Inflammatory macrophage treated with lipopolysaccharide for 4 hours (primary cell): ENCODE data around the gene IGLL5.

Experiments
- DNase-seq: peaks from one replicate; pipeline ENCODE4 v3.0.0-alpha.2; 2020

IGLL5 gene

DNA sequence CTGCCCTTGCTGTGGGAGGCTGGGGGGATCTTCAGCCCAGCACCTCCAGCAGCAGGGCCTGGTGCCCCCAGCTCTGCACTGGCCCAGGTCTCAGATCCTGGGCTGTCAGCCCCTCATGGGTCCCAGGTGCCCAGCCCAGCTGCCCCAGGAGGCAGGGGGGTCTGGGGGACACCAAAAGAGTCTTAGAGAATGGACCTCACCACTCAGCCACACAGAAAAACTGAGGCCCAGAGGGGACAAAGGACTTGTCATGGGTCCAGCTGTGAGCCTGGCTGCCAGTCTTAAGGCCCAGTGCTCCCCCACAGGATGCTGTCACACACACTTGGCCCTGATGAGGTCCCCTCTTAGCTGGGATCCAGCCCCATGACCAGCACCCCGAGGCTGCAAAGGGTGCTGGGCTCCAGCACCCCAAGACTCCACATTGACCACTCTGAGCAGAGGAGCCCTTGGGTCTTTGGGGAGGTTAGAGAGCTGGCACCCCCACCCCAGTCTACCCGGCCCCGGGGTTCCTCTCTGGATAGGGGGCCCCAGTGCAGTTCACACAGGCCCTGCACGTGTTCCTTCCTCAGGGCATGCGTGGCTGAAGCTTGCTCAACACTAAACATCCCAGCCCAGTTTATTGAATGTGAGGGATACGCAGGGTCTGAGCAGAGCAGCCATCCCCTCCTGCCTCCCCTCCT lies 54.4 kb downstream of the IGLL5 start:
- no peak for DNase-seq

DNA sequence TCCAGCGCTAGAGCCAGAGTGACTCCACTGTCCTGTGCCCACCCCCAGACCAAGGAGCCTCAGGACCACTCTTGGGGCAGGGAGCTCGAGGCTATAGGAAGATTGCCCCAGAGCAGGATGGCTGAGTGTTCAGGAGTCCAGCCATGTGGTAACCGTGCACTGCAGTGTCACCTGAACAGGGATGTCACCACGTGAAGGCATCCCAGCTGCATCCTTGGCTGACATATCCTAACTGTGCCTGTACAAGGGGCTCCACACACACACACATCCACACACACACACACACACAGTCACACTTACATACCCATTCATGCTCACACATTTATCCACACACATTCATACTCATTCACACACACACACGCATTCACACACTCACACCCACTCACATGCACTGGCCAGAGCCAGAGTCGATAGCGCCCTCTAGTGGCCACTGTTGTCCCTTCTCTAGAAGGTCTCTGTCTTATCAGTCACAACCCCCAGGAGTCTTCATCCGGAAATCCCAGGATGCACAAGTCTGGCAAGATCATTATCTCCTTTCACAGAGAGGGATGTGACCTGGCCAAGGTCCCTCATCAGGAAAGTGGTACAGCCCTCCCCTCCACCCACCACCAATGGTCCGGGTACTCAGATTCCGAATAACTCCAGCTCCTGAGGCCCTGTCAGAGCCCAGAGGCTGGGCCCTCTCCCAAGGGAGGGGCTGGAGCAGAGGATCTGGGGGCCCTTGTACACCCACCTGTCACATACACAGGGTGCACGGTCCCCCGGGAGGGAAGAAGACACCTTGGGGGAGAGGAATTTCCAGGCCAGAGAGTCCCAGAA lies 55.1 kb downstream of the IGLL5 start:
- peak; percentile 75 for DNase-seq

DNA sequence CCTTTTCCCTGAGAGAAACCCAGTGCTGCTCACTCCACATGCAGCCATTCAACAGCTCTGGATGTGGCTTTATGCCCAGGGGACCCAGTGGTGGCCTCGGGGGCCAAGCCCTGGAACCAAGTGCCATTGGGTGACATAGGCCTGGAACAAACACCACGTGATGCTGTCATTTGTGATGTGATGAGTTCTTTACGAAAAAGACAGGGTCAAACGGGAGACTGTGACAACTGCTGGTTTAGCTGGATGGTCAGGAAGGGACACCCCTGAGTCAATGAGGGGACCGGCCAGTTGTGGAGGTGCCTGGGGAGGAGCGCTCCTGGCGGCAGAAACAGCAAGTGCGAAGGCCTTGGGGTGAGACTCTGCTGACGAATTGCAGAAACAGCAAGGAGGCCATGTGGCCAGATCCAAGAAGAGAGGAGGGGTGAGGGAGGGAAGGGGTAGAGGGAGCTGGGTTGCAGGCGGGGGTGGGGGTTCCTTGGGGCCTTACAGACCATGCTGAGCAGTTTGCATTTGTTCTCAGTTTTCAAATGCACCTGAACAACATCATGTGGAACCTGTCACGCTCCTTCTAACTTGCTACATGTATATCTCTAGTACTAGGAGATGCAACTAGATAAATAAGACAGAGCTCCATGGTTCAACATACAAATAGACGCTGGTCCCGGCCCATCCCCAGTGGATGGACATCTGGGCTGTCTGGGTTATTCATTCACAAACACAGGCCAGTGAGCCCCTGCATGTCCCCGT lies 56.1 kb downstream of the IGLL5 start:
- DNase-seq = no peak

DNA sequence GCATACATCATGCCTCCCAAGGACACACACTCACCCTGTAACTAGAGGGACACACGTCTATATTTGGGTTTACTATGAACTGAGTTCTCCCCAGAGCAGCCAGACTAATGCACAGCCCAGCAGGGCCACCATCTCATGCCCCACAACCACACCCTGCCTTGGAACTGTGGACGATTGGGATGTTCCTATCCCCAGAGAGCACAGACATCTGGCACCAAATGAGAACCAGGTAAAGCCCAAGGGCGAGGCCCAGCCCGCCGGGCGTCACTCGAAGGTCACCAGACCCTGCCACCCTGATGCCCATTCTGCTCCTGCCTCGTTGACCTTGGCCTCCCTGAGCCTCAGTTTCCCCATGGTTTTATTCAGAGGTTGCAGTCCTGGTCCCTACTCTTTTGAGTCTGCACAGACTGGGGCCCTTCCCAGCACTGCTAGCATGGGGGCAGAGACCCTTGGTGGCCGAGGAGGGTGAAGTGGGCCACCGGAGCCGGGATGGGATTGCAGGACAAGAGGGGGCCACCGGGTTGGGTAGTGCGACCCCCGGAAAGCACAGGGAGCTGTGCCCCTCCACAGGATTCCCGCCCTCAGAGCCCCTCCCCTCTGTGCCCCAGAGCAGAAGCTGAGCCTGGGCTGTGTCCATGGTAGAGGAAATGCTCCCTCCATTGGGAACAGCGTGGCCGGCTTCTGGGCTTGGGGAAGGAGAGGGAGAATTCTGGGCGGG lies 56.8 kb downstream of the IGLL5 start:
- no peak for DNase-seq

DNA sequence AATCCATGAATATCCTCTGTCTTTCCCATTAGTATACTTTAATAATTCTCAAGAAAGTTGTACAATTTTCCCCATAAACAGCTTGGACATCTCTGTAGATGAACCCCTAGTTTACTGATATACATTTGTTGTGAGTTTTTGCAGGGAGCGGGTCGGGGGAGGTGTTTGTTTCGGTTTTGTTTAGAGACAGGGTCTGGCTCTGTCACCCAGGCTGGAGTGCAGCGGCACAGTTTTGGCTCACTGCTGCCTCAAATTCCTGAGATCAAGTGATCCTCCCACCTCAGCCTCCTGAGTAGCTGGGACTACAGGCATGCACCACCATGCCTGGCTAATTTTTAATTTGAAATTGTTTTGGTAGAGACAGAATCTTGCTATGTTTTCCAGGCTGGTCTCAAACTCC lies 57.6 kb downstream of the IGLL5 start:
- no peak for DNase-seq
